Psoas muscle (tissue), 8 donors: Measurements from ENCODE around the gene EPHB2. TPM values are rescaled to one million over a fixed set of nuclear protein-coding genes. Genes with fewer than 3 reads are reported as not detected.

Experiments
- ATAC-seq, 4 donors: fragments of 200-7000 bp; cut with Tn5 transposase; one replicate each; pipeline ENCODE4 v1.9.1; 2020; ENCODE audit warnings: moderate library complexity in 3 of 4, mild to moderate bottlenecking in 2 of 4
- DNase-seq, 2 donors: peaks; one replicate each; pipeline ENCODE4 v3.0.0-alpha.2; 2020
- H3K27ac ChIP-seq: fragments of 200-600 bp; one replicate; pipeline ENCODE4 v1.8.0; 2022
- H3K27me3 ChIP-seq, 3 donors: fragments of 200-600 bp in 1 of 3; one replicate each; pipeline versions ENCODE4 v1.6.1 to v1.8.0; 2013 to 2022; ENCODE audit warnings: low read length in 2 of 3, mild to moderate bottlenecking in 2 of 3, moderate library complexity in 1 of 3; ENCODE audit not compliant: insufficient read depth in 3 of 3
- H3K36me3 ChIP-seq, 2 donors: fragments of 200-600 bp in 1 of 2; one replicate each; pipeline versions ENCODE4 v1.6.1 to v1.8.0; 2013 to 2022; ENCODE audit warnings: low read depth in 1 of 2, mild to moderate bottlenecking in 1 of 2, moderate library complexity in 1 of 2; ENCODE audit not compliant: insufficient read depth in 1 of 2
- H3K4me1 ChIP-seq: fragments of 200-600 bp; one replicate; pipeline ENCODE4 v1.8.0; 2022
- H3K4me3 ChIP-seq: fragments of 200-600 bp; one replicate; pipeline ENCODE4 v1.8.0; 2022; ENCODE audit warnings: mild to moderate bottlenecking
- H3K9me3 ChIP-seq: fragments of 200-600 bp; one replicate; pipeline ENCODE4 v1.8.0; 2022
- WGBS, 3 donors: extraction: QIAGEN DNeasy Blood & Tissue Kit; methylation state at CpG; one replicate each; pipeline versions ENCODE4 v1.1.6 to v1.1.7; 2013; 5-methylcytosine and 5-hydroxymethylcytosine counted together
- intact Hi-C, 2 donors: fragments of 100-400 bp; cut with DNase I; formaldehyde crosslinking; loops; one replicate each; pipeline versions ENCODE4 v1.11.0 to v1.14.2; 2022
- polyA plus RNA-seq, 3 donors: library from polyadenylated mRNA; stranded (reverse); fragments of 200-250 nt; gene quantifications; one replicate each; pipeline ENCODE4 v1.2.3, GENCODE V29; 2013
- total RNA-seq, 4 donors: library from RNA; stranded (reverse); fragmentation: NEBNext Ultra II Directional in 2 of 4; extraction: Animal tissue kit (Norgen Biotek cat#: 25700) in 2 of 4; gene quantifications; one replicate each; pipeline versions ENCODE4 v1.2.1 to v1.2.4, GENCODE V29; 2021 to 2023
- TF ChIP-seq, protein P1 (sequence below): fragments of 200-600 bp; IDR thresholded peaks from one replicate; pipeline ENCODE4 v1.8.0; 2022; ENCODE audit warnings: antibody characterized with exemption
- donor health status: healthy with polysubstance abuse.
- donor health status: DM: no; HTN: no; CAD: no; lungs with moderate emphysema.
- donor health status: Bipolar disorder and iron deficiency.
- donor health status: healthy.
- donor health status: DM: yes; HTN: yes; CAD: no.
- donor health status: DM: no; HTN: no; CAD: no.
- donor health status: DM: no; HTN: no; CAD: no.
- donor health status: DM: yes; HTN: yes; CAD: no.

Gene EPHB2
- total and polyA plus RNA-seq, 7 donors, result 0.06 to 2.1 (median 0.48) TPM; not detected in 1

- ATAC-seq (peak; percentile 61 to 85 (median 68)), DNase-seq (peak; percentile 71 to 72)
- Histone ChIP-seq H3K9me3 (no peaks in the 10 kb centered on the region), H3K36me3 (no peaks in the 10 kb centered on the region), H3K4me1 (peaks cover 5% of the 10 kb centered on the region), H3K27me3 (no peaks in the 10 kb centered on the region), H3K27ac (no peak overlapping the region), H3K4me3 (no peak overlapping the region)
- TF ChIP-seq, protein P1, sequence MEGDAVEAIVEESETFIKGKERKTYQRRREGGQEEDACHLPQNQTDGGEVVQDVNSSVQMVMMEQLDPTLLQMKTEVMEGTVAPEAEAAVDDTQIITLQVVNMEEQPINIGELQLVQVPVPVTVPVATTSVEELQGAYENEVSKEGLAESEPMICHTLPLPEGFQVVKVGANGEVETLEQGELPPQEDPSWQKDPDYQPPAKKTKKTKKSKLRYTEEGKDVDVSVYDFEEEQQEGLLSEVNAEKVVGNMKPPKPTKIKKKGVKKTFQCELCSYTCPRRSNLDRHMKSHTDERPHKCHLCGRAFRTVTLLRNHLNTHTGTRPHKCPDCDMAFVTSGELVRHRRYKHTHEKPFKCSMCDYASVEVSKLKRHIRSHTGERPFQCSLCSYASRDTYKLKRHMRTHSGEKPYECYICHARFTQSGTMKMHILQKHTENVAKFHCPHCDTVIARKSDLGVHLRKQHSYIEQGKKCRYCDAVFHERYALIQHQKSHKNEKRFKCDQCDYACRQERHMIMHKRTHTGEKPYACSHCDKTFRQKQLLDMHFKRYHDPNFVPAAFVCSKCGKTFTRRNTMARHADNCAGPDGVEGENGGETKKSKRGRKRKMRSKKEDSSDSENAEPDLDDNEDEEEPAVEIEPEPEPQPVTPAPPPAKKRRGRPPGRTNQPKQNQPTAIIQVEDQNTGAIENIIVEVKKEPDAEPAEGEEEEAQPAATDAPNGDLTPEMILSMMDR, result no peak
- WGBS, 3 donors, result 34 to 55% (median 44%) methylated on average over 15 of the region's 15 CpGs
- intact Hi-C loops, result no loop called here
These were observed 98.2 kb downstream of the EPHB2 start for GRCh38 chr1:22808676-22809483.

GRCh38 chr1:22809783-22810182 lies 99.1 kb downstream of the EPHB2 start:
- Histone ChIP-seq H3K36me3 (no peaks in the 10 kb centered on the region), H3K4me3 (no peak overlapping the region), H3K9me3 (no peaks in the 10 kb centered on the region), H3K4me1 (peaks cover 5% of the 10 kb centered on the region), H3K27me3 (no peaks in the 10 kb centered on the region), H3K27ac (no peak overlapping the region)
- TF ChIP-seq, protein P1, result no peak
- 93 to 98% (median 96%) methylated on average over 4 of the region's 4 CpGs for WGBS, 3 donors
- ATAC-seq, result no peak
- intact Hi-C loops, result no loop called here
- no peak for DNase-seq

DNA sequence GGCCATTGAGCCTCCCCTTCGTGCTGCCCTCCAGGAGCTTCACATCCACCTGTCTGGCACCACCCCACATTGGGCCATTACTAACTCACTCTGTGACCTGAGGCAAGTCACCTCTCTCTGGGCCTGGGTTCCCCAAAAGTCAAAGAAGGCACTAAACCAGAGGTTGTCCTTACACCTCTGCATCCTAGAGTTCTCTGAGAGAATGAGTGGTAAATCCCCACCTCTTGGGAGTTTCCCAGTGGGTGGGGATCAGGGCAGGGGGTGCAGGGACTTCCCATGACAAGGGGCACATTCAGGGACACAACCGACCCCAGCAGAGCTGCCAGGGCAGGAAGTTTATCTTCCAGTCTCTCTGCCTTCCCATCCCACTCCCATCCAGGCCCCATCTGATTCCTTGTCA lies 99.7 kb downstream of the EPHB2 start:
- Histone ChIP-seq H3K27ac (no peak overlapping the region), H3K9me3 (no peaks in the 10 kb centered on the region), H3K4me3 (no peak overlapping the region), H3K36me3 (no peaks in the 10 kb centered on the region), H3K27me3 (no peaks in the 10 kb centered on the region), H3K4me1 (peaks cover 5% of the 10 kb centered on the region)
- TF ChIP-seq, protein P1, result no peak
- 77 to 93% (median 82%) methylated on average over 1 to 2 of the region's 2 CpGs for WGBS, 3 donors
- ATAC-seq (no peak), DNase-seq (peak in 1 of 2 donors; percentile 7)
- intact Hi-C loops, result no loop called here

- TF ChIP-seq, protein P1, result no peak
- intact Hi-C loops, result no loop called here
- no peaks in the 10 kb centered on the region for H3K36me3 ChIP-seq
- ATAC-seq (no peak), DNase-seq (peak in 1 of 2 donors; percentile 30)
- WGBS, 3 donors, result 77 to 81% (median 79%) methylated on average over 18 of the region's 18 CpGs
- no peaks in the 10 kb centered on the region for H3K9me3 ChIP-seq
- no peak overlapping the region for H3K4me3 ChIP-seq
- no peaks in the 10 kb centered on the region for H3K27me3 ChIP-seq
- H3K27ac ChIP-seq, result no peak overlapping the region
- H3K4me1 ChIP-seq, result peaks cover 5% of the 10 kb centered on the region
These were observed 101.6 kb downstream of the EPHB2 start for GRCh38 chr1:22812092-22812880.
